GM18909 (cell line): ENCODE data around the gene TMEM63C.

ENCODE experiments used
- ATAC-seq: cut with Tn5 transposase; IDR thresholded peaks from one replicate; pipeline ENCODE4 v1.9.1; 2021; ENCODE audit warnings: mild to moderate bottlenecking; ENCODE audit not compliant: unreplicated experiment, poor library complexity

The TMEM63C gene

DNA sequence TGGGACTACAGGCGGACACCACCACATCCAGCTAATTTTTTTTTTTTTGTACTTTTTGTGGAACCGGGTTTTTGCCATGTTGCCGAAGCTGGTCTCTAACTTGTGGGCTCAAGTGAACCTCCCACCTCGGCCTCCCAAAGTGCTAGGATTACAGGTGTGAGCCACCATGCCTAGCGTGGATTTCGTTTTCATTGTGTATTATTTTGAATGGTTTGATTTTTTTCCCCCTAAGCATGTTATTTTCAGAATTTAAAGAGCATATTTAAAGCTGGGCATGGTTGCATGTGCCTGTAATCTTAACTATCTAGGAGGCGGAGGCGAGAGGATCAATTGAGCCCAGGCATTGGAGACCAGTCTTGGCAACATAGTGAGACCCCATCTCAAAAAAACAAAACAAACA is 13.1 kb downstream of the TMEM63C start:
- no peak for ATAC-seq

DNA sequence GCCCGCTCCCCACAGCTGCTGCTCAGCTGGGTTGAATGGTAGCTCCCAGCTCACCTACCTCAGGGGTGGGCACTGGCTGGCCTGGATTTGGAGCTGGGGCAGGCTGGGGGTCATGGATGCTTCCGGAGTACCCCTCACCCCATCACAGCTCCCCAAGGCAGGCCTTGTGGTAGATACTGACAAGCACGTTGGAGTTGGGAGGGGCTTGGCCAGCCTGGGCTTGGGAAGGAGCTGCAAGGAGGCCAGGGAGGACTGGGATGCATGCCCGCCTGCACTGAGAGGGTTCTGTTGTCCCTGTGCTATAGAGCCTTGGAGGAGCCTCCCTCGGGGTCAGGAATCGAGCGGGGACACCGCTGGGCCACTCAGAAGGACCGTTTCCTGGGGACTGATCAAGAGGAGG is 14.2 kb downstream of the TMEM63C start:
- ATAC-seq: no peak

DNA sequence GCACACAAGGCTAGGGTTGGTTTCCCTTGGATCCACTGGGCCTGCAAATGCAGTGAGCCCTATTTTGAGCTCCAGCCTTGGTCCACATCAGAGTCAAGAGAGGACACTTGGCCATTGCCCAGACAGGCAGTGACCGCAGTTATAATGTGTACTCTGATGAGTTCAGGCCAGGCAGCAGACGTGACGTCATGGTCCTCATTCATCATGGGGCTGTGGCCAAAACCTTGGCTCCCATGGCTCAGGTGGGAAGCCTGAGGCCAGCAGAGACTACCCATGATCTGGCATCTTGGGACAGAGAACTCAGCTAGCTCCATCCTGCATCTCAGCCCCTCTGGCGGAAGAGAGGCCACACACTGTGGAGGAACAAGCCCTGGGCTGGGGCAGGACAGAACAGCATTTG is 16.4 kb downstream of the TMEM63C start:
- no peak for ATAC-seq

DNA sequence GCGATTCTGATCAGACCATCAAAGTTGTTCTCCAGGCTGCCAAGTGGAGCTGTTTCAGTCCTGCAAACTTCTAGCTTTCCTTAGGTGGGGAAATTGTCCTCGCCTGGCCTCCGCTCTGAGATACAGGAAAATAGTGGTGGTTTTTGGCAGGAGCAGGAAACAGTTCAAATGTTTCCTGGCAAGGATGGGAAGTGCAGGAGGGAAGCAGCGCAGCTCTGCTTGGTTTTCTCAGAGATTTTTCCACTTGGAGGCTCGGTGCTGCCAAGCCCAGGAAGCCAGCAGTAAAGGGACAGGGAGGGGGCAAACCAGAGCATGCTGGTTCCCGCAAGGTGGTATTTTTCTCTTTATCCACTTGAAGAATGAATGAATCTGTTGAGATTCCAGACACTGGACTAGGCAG is 17.0 kb downstream of the TMEM63C start:
- ATAC-seq: no peak

DNA sequence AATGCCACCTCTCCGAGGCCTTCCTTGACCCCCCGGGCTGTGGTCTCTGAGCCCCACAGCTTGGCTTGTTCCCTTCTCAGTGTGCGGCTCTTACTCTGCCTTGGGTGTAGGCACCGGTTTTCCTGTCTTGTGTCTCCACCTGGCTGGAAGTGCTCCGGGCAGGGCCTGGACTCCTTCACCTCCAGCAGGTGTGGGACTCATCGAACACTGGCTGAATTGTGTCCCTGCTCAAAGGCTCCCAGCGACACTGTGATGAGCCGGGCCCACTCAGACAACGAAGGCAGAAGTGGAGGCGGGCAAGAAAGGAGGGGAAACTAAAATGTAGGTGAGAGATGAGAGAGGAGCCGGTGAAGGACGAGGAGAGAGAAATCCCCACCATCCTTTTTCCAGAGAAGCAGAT is 18.0 kb downstream of the TMEM63C start:
- no peak for ATAC-seq

DNA sequence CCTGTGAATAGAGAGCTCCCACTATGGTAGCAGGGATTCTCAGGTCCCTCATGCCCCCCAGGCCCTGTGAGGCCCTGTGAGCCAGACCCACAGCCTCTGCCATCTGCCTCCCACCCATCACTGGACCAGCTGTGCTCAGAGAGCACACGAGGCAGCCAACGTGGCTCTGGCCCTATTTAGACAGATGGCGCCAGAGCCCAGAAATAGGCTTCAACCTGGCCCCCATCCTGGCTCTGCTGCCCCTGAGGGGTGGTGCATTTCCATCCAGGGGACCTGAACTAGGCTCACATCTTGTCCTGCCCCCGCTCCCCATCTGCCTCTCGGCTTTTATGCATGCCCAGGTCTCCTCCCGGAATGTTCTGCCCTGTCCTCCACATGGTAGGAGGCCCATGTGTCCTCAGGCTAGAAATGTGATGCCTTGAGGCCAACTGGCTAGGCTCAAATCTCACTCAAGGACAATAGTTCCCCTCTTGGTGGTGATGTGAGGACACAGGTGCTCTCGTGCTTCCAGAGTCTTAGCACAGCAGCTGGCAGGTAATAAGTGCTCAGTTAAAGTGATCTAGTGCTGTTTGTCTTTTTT is 18.9 kb downstream of the TMEM63C start:
- ATAC-seq: no peak

DNA sequence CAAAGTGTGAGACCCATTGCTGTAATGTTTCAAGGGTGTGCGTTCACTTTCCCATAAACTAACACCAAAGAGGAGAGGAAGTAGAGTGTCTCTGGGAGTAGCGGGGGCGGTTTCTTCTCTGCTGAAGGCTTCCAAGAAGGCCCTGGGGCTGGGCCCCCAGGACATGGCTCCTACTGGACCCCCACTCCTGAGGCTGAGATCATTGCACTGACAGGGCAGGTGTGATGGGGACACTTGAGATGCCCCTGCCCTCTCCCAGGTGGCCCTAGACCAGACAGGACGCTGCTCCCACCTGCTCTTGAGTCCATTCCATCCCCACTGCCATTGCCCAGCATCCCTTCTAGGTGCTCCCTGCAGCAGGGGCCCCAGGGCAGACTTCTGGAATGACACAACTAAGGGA is 20.1 kb downstream of the TMEM63C start:
- ATAC-seq: no peak

DNA sequence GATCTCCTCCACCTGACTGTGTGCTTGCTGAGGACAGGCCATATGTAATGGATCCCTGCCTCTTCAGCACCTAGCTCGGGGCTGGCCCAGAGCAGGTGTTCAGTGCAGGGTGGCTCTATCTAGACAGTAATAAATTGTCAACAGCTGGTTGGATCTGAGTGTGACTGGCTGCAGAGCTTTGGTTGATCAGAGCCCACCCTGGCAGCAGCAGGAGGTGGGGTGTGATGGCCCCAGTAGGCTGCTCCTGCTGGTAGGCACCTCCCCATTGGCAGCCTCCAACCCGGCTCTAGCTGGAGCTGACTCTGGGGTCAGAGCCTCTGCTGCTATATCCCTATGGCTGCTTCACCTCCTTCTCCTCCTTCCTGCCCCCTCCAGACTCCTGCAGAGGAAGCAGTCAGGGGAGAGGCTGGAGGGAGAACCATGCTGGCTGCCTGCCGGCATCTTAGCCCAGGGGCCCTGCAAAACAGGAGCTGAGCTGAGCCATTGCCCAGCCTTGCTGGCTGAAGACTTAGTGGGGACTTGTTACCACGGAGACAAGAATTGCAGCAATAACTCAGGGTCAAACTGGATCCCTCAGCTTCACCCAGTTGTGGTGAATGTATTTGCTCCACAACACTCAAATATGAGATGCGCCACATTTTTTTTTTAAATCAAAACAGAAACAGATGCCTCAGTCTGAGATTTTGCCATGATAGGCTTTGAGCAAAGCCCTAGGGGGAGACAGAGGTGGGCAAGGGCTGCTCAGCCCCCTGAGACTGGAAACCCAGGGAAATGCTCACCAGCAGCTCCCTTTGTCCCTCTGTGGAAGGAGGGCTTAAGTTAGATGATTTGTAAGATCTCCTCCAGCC is 22.2 kb downstream of the TMEM63C start:
- ATAC-seq: no peak

DNA sequence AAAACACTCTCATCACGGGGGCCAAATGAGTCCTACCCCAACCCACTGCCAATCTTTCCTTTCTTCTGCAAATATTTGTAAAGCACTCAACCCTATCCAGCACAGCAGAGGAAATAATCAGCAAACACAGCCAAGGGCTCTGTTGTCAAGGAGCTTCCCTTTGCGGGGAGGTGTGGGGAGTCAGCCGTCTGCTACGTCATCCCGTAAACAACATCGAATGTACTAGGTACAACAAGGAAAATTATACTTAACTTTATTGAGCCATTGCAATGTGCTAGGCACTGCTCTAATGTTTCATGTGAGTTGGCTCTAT is 22.8 kb downstream of the TMEM63C start:
- no peak for ATAC-seq

DNA sequence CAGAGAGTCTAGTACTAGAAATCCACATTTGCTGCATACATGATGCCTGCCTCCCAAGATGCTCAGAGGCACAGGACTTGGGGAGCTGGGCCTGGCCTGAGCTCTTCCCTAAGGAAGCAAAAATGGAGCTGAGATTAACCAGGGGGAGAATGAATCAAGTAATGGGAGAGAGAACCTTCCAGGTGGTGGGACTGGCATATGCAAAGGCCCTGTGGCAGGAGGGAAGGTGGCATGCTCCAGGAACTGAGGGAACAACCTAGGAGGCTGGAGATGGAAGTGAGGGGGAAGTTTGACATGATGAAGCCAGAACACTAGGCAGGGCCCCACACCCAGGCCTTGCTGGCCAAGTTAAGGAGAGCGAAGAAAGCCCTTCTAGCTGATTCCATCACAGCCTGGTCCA is 23.3 kb downstream of the TMEM63C start:
- no peak for ATAC-seq

DNA sequence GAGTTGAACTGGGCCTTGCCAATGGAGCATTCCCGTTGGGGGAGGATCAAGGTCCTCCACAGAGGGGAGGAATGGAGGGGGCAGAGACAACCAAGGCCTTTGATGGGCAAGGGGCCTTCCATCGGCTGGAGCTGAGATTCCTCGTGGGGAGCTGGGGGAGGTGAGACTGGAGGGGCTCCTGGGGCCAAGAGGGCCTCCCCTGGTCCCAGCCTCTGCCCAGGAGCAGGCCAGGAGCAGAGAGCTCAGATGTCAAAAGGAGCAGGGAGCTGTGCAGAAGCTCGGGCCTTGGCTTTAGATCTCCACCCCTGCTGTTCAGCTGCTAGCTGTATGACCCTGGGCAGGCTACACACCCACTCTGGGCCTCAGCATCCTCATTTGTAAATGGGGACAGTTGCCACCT is 24.0 kb downstream of the TMEM63C start:
- ATAC-seq: no peak

DNA sequence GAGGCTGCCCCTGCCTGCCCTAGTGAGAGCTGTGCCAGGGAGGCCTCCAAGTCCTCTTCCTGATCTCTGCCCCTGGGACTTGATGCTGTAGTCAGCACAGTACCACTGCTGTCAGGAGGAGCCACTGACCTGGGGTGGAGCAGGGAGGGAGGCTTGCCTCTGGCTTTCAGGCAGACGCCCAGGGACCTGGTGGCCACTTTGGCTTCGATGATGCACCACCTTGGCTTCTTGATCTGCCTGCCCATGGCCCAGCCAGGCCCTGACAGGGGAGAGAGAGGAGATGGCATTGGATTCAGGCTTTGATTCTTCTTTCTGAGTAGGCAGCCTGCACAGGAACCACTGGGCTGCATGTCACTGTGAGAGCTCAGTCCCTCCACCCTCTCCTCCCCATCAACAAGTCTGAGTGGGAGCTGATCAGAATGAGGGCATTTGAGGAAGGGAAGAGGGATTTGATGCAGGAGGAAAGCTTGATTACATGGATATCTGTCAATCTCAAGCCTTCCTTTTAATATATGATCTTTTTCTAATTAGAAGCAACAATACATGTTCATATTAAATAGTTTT is 24.7 kb downstream of the TMEM63C start:
- no peak for ATAC-seq

DNA sequence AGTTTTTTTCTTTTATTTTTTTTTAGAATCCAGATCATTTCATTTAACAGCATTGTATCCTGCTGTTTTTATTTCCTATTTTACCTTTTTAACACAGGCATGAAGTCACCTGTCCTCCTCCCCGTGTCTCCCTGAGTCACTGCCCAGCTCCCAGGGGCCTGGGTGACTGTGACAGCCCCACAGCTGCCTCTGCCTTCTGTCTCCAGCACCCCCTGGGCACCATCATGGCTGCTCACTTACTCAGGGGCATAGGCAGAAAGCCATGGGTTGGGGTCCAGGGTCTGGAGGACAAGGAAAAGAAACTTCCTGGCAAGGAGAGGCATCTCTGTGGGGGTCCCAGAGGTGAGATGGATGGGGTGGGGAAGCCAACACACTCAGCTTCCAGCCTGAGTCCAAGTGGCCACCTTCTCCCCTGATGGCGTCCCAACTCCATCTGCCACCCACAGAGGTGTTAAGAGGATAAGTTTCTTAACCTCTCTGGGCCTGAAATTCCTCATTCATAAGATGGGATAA is 25.3 kb downstream of the TMEM63C start:
- no peak for ATAC-seq

DNA sequence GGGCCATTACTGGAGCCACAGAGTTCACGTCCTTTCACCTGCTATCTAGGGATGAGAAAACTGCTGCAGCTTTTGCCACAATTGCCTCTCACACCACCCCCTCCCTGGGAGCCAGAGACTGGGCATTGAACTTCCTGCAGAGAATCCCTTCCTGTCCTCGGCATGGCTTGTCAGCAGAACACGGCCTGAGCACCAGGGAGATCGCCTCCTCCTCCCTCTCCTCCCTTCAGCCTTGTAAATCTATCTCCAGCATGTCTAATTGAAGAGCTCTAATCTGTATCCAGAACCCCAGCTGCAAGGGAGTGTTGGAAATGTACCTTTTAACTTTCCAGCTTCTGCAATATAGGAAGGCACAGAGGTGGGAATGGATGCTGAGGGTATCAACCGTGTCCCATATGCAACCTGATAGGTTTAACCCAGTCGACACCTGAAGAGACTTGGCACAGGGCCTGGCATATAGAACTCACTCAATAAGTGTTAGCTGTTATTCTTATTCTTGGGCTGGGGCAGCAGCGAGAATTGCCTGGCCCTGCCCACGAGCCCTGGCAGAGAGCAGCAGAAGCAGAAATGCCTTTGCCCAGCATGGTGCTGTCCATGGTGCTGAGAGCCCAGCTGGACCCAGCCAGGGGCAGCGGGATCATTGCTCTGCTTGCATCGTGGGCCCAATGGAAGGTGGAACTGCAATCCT is 26.8 kb downstream of the TMEM63C start:
- ATAC-seq: no peak

DNA sequence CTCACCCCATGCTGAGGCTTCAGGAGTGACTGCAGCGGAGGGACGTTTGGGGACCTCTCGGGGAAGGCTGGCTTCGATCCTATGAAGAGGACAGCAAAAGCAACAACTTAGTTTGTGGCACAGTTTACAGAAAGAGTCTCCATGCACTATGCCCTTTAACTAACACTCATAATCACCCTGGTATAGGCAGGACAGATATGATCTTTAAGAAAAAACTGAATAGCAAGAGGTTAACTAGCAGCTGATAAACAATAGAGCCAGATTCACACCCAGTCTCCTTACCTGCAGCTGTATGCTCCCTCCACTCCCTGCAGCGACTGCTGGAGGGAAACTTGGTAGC is 27.4 kb downstream of the TMEM63C start:
- ATAC-seq: no peak

DNA sequence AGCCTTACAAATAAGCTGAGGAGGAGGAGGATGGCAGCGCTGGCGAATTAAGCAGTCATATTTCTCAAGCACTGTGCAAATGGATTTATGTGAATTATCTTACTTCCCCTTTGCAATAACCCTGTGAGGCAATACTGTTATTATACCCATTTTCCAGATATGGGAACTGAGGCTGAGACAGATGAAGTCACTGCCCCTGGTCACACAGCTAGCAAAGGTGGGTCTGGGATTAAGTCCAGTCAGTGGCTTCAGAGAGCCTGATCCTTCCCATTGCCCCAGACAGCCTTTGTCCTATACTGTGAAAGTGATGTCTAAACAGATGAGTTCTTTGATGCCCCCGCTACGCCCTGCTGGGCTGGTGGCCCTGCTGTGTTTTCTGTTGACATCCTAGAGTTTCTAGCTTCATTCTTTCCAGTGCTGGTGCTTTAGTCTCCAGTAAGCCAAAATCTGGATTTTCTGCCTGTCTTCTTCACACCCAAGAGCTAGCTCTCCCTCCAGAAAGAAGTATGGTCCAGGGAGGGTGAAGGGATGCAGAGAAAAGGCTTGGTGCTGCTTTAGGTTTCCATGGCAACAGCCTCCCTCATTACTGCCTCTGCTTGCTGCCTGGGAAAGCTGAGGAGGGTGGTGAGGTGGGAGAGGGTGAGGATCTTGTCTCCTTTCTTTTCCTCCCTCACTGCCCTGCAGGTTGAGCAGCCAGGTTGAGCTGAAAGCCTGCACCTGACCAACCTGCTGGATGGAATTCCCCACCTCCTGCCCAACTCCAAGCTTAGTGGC is 30.7 kb downstream of the TMEM63C start:
- no peak for ATAC-seq

DNA sequence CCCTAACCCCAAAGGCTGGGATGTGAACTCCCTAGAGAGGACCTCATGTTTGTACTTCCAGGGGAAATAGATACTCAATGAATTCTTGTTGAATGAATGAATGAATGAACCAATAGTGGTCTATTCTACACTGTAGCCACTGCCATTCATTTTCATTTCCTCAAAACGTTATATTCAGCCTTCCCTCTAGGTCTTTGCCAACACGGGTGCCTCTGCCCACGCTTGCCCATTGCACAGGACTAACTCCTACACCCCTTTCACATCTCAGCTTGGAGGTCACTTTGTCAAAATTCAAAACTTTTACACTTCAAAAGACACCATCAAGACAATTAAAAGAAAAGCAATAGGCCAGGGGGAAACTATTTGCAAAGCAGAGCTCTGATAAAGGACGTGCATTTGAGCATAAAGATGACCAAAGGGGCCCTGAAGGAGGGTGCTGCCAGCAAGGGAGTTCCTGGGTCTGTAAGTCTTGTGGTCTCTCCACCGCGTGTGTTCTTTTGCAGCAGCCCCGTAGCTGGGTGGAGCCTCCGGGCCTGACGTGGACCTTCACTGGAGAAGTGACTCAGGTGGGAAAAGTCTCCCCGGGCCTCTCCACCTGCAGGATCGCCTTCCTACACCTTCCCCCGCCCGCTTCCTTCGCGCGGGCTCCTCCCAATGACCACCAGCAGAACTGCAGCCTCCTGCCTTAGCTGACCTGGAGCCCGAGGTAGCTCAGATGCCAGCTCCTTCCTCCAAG is 31.5 kb downstream of the TMEM63C start:
- ATAC-seq: no peak

DNA sequence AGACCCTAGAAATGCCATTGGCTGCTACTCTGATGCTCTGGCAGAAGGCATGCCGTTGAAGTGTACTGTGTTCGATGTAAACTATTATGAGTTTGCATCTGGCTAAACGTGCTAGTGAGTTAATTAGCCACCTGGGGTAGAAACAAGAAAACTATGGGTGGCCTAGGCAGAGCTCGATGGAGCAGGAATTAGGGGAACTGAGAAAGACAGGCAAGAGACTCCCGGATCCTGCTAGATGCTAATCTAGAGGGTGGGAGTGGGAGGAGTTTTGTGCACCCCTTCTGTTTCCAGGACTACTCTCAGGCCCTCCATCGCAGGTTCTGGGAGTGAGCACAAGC is 32.0 kb downstream of the TMEM63C start:
- no peak for ATAC-seq

DNA sequence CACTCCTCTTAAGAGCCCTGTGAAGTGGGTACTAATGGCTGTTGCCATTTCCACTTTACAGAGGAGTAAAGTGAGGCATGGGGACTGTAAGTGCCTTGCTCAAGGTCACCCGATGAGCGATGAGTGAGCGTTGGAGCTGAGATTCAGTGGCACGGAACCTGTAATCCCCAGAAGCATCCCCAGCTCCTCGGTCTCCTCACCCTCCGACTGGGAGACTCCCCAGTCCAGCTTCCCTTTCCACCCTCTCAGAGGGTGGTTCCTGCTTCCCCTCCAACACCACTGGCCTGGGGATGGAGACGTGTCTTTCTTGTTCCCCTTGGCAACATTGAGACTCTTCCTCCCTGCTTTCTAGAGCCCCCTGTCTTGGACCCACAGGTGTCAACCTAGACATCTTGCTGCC is 32.6 kb downstream of the TMEM63C start:
- ATAC-seq: no peak

DNA sequence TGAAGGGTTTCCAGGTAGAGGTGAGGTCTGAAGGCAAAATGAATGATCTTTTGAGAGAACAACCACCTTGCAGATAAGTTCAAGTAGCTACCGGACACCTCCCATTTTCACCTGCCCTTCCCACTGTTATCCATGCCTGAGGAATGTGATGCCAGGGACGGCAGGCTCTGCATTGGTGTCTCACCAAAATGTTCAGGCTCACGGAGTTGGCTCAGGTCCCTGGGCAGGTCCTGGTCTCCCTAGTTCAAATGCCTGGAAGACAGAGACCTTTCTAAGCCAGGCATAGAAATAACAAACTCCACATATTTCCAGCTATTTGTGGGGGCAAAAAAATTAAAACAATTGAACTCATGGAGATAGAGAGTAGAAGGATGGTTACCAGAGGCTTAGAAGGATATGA is 36.0 kb downstream of the TMEM63C start:
- no peak for ATAC-seq
